GM18517 (cell line): ENCODE data around the gene ITIH5.
"Not testable (repeated sequence)": the region's sequence is repeated elsewhere in the genome, so short reads cannot be mapped to it uniquely, and the experiment has no call there.

ENCODE experiments used
- ATAC-seq: cut with Tn5 transposase; IDR thresholded peaks from one replicate; pipeline ENCODE4 v1.9.1; 2021; ENCODE audit warnings: mild to moderate bottlenecking, moderate library complexity; ENCODE audit not compliant: unreplicated experiment

ITIH5 gene

GRCh38 chr10:7666253-7667023 lies at the start of gene ITIH5:
ITIH5 (minus strand) TSS chr10:7666966; CDS start chr10:7666892, 74 bp downstream.
- no peak for ATAC-seq

DNA sequence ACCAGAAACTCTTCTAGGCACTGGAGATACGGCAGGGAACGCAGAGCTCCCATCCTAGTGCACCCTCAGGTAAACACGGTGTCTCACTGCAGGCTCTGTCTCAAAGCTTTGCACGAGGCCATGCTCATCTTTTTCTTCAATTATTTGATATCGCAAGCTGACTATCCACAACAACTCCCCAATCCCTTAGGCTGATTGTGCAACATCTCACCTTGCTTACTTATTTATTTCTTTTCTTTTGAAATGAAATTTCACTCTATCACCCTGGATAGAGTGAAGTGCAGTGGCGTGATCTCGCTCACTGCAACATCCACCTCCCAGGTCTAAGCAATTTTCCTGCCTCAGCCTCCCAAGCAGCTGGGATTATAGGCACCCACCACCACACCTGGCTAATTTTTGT lies 48.7 kb upstream of the ITIH5 start:
- ATAC-seq, result no peak

- ATAC-seq, result not testable (repeated sequence)
These were observed 44.3 kb upstream of the ITIH5 start for GRCh38 chr10:7711075-7711474.

- no peak for ATAC-seq
These were observed 43.7 kb upstream of the ITIH5 start for GRCh38 chr10:7710446-7710845.

DNA sequence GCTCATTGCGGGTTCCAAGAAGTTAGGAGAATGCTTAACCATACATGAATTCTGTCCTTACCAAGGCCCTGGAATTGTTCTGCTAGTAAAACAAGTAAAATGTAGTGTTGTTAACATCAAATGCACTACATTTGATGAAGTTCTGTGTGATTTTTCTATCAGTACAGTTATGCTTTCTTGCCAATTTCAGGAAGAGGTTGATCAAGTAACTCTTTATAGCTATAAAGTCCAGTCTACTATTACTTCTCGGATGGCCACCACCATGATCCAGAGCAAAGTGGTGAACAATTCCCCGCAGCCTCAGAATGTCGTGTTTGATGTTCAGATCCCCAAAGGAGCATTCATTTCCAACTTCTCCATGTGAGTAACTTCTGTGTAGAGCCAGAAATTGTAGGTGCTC lies 42.1 kb upstream of the ITIH5 start:
- no peak for ATAC-seq

GRCh38 chr10:7707858-7708622 lies 41.3 kb upstream of the ITIH5 start:
- no peak for ATAC-seq

- no peak for ATAC-seq
These were observed 40.3 kb upstream of the ITIH5 start for GRCh38 chr10:7707102-7707501.

- ATAC-seq, result no peak
These were observed 39.8 kb upstream of the ITIH5 start for GRCh38 chr10:7706534-7707073.

- ATAC-seq, result no peak
These were observed 38.6 kb upstream of the ITIH5 start for GRCh38 chr10:7705341-7705740.

DNA sequence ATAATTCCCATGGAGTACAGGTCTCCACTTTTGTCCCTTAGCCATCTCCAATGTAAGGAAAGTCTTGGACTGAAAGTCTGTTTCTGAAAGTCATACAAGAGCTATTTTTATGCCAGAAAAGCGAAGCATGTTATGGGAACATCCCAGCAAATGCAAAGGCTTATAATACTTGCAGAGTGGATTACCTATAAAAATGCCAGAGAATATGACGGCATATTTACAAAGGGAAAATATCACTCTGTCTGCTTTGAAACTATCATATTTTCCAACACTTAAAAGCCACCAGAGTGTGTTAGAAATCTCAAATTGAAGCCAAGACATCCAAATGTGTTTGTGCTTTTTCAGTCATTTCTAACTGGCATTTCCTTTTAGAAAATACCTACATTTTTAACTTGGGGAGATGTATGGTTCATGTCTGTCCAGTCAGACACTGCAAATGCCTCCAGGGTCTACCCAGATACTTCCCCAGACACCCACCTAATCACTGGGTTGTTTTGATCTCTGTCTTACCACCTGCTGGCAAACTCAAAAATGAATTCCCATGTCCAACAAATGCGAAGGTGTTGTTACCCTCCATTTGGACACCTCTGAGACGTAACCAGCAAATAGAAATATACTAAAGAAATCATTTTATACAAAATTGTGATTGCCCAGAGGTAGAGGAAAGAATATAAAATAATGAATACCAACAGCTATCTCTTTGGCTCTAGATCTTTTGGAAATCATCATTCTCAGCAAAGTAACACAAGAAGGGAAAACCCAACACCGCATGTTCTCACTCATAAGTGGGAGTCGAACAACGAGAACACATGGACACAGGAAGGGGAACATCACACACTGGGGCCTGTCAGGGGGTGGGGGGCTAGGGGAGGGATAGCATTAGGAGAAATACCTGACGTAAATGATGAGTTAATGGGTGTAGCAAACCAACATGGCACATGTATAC lies 37.6 kb upstream of the ITIH5 start:
- no peak for ATAC-seq

DNA sequence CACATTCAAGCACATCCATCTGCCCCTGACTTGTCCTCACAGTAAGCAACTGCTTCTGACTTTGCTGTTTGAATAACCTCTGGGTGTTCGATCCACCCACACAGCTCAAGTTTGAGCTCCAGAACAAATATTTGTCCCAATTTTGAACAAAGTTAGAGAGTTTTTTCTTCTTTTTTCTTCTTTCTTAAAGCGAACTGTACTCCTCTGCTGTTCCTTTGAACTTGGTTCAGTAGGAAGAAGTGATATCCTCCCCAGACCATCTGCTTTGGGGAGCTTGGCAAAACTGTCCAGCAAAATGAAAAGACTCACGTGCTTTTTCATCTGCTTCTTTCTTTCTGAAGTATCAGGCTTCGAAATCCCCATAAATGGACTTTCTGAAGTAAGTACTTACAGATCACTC lies 36.4 kb upstream of the ITIH5 start, which contains the start of gene ITIH2:
ITIH2 (plus strand) TSS at position 177 of the 400 bp plus-strand sequence; CDS start at position 296, 119 bp downstream.
- no peak for ATAC-seq

DNA sequence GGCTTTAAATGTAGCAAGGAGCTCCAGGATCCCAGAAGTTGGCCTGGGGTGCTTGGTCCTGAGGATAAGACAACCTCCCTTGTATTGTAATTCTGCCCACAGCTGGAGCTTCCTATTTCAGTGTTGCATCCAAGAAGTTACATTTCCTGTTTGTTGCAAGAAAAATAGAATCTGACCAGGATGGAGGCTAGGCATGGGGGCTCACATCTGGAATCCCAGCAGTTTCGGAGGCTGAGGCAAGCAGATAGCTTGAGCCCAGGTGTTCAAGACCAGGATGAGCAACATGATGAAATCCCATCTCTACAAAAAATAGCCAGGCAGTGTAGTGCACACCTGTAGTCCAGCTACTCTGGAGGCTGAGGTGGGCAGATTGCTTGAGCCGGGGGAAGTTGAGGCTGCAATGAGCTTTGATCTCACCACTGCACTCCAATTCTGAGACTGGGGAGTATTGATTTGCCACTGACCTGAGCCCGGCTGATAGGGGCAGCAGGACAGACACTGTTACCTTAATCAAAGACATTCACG lies 35.6 kb upstream of the ITIH5 start:
- no peak for ATAC-seq

DNA sequence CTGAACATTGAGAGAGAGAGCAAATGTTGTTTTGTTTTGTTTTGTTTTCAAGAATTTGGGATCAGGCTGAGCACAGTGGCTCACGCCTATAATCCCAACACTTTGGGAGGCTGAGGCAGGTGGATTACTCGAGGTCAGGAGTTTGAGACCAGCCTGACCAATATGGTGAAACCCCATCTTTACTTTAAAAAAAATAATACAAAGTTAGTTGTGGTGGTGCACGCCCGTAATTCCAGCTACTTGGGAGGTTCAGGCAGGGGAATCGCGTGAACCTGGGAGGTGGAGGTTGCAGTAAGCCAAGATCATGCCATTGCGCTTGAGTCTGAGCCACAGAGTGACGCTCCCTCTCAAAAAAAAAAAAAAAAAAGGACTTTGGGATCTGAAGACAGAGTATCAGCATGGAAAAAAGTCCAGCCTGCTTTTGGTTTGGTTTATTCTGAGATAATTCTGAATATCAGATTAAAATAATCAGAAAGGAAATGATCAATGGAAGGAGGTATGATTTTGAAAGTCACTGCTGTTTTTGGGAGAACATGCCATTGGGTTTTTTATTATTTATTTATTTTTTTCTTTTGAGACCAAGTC lies 34.5 kb upstream of the ITIH5 start:
- ATAC-seq, result no peak

- no peak for ATAC-seq
These were observed 33.9 kb upstream of the ITIH5 start for GRCh38 chr10:7700577-7701125.

GRCh38 chr10:7697426-7697825 lies 30.7 kb upstream of the ITIH5 start:
- ATAC-seq, result no peak

DNA sequence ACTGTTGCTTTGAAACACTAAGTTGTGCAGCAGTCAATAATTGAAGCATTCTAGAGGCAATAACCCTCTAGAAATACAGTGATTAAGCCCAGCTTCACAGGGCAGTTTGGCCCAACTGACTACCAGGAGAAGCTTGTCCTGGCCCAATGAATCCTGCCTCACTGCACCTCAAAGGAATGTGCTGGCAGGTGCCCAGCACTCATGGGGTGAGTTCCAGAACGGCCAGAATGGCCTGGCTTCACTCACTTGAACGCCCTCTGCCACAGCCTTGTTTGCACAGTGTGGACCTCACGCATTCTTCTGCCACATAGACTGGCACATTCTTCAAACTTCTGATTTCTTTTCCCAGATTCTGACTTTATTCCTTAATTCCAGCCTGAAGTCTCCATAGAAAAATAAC lies 29.8 kb upstream of the ITIH5 start:
- ATAC-seq, result no peak

GRCh38 chr10:7693194-7693593 lies 26.4 kb upstream of the ITIH5 start:
- not testable (repeated sequence) for ATAC-seq

DNA sequence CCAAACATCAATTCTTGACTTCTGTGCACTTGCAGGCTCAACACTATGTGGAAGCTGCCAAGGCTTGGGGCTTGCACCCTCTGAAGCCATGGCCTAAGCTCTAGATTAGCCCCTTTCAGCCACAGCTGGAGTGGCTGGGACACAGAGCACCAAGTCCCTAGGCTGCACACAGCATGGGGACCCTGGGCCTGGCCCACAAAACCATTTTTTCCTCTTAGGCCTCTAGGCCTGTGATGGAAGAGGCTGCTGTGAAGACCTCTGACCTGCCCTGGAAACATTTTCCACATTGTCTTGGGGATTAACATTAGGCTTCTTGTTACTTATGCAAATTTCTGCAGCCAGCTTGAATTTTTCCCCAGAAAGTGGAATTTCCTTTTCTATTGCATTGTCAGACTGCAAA lies 25.6 kb upstream of the ITIH5 start:
- not testable (repeated sequence) for ATAC-seq

DNA sequence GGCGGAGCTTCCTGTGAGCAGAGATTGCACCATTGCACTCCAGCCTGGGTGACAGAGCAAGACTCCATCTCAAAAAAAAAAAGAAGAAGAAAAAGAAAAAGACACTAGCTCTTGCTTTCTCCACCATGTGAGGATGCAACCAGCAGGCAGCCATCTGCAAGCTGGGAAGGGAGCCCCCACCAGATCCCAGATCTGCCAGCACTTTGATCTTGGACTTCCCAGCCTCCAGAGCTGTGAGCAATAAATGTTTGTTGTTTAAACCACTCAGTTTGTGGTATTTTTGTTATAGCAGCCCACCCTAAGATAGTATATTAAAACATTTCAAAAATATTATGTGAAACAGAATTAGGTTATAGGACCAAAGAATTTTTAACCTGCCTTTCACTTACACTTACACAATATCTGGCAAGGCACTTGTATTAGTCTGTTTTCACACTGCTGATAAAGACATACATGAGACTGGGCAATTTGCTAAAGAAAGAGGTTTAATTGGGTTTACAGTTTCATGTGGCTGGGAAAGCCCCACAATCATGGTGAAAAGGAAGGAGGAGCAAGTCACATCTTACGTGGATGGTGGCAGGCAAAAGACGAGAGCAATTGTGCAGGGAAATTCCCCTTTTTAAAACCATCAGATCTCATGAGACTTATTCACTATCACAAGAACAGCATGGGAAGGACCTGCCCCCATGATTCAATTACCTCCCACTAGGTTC lies 24.3 kb upstream of the ITIH5 start:
- ATAC-seq, result not testable (repeated sequence)
